Progenitor cell of endocrine pancreas (in vitro differentiated cells): ENCODE data around the gene INHA. TPM values are rescaled to one million over a fixed set of nuclear protein-coding genes. Genes with fewer than 3 reads are reported as not detected.

Source experiments
- DNase-seq: peaks from one replicate; pipeline ENCODE4 v3.0.0; 2021; ENCODE audit warnings: low spot score; ENCODE audit not compliant: unreplicated experiment
- H3K27ac Mint-ChIP-seq: 2 replicates; pipeline ENCODE4 v1.8.0; 2021; ENCODE audit warnings: mild to moderate bottlenecking, moderate library complexity, mixed read lengths
- H3K27me3 Mint-ChIP-seq: 2 replicates; pipeline ENCODE4 v1.8.0; 2021; ENCODE audit warnings: mixed read lengths
- H3K36me3 Mint-ChIP-seq: 2 replicates; pipeline ENCODE4 v1.8.0; 2022; ENCODE audit warnings: mixed read lengths; ENCODE audit not compliant: insufficient read depth
- H3K4me1 Mint-ChIP-seq: 2 replicates; pipeline ENCODE4 v1.8.0; 2021; ENCODE audit warnings: low read depth, mixed read lengths
- H3K4me3 Mint-ChIP-seq: 2 replicates; pipeline ENCODE4 v1.8.0; 2021; ENCODE audit warnings: low read depth, mild to moderate bottlenecking, moderate library complexity, mixed read lengths
- H3K9me3 Mint-ChIP-seq: 2 replicates; pipeline ENCODE4 v1.8.0; 2021; ENCODE audit warnings: low read depth, mixed read lengths
- CTCF ChIP-seq: fragments of 200-600 bp; sonication (generic); IDR thresholded peaks from one replicate; pipeline ENCODE4 v1.5.0; 2021; ENCODE audit warnings: antibody characterized with exemption, mild to moderate bottlenecking; ENCODE audit not compliant: unreplicated experiment
- total RNA-seq: library from RNA; stranded (reverse); gene quantifications from 2 replicates; pipeline ENCODE4 v1.2.1, GENCODE V29; 2021

Gene INHA
- total RNA-seq, 1 donor from 2014 or later, result 1.7 TPM

GRCh38 chr2:219533930-219534661, 38.0 kb upstream of the INHA start:
- Mint-ChIP-seq H3K27ac (no peak overlapping the region), H3K36me3 (peaks cover 3% of the 10 kb centered on the region), H3K27me3 (peaks cover 42% of the 10 kb centered on the region), H3K9me3 (no peaks in the 10 kb centered on the region), H3K4me3 (no peak overlapping the region), H3K4me1 (peaks cover 3% of the 10 kb centered on the region)
- no peak for DNase-seq
- TF ChIP-seq CTCF, result no peak

GRCh38 chr2:219536425-219536824, 35.7 kb upstream of the INHA start:
- Mint-ChIP-seq H3K27ac (no peak overlapping the region), H3K27me3 (peaks cover 20% of the 10 kb centered on the region), H3K4me3 (no peak overlapping the region), H3K4me1 (peaks cover 3% of the 10 kb centered on the region), H3K9me3 (no peaks in the 10 kb centered on the region), H3K36me3 (peaks cover 11% of the 10 kb centered on the region)
- no peak for DNase-seq
- no peak for TF ChIP-seq CTCF

DNA sequence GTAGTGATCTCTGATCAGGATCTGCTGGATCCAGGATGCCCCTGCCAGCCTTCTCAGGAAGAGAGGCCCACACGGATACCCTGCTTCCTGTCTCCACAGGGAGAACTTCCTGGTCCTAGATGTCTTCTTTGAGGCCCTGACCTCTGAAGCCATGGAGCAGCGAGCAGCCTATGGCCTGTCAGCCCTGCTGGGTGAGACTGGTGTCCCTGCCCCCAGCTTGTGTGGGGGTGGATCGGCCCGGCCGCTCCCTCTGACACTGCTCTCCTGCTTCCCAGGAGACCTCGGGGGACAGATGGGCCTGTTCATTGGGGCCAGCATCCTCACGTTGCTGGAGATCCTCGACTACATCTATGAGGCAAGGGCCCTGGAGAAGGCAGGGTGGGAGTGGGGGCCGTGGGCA, 35.1 kb upstream of the INHA start:
- H3K36me3 Mint-ChIP-seq, result peaks cover 11% of the 10 kb centered on the region
- peaks cover 3% of the 10 kb centered on the region for H3K4me1 Mint-ChIP-seq
- peaks cover 17% of the 10 kb centered on the region for H3K27me3 Mint-ChIP-seq
- no peak for TF ChIP-seq CTCF
- no peak for DNase-seq
- no peaks in the 10 kb centered on the region for H3K9me3 Mint-ChIP-seq
- no peak overlapping the region for H3K4me3 Mint-ChIP-seq
- H3K27ac Mint-ChIP-seq, result no peak overlapping the region

DNA sequence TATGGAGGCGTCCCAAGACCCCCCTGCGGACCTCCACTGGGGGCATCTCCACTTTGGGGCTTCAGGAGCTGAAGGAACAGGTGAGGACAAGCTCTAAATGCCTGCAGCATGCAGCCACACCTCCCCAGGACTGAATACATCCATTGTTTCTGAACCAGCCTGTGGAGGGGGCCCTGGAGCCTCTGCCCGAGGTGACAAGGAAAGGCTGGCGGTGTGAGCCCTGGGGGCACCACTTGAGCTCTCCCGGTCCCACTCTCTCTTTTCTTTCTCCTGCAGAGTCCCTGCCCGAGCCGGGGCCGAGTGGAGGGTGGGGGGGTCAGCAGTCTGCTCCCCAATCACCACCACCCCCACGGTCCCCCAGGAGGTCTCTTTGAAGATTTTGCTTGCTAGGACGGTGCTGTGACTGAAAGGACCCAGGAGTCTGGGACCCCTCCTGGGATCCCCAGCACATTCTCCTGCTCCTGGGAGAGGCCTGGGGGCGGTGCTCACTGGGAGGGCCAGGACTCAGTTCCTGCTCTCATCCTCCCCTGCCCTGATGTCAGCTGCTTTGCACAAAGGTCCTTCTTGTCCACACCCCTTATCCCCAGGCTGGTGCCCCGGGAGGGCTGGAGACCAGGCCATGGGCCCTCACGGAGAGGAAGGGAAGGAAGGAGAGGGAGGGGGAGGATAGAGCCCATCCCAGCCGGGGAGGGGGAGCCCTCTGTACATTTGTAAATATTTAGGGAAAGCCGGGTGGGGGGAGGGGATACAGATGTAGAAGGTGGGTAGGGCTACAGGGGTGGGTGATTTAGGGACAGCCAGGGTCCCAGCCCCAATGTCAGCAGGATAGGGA, 34.2 kb upstream of the INHA start:
- no peaks in the 10 kb centered on the region for H3K9me3 Mint-ChIP-seq
- H3K27me3 Mint-ChIP-seq, result peaks cover 12% of the 10 kb centered on the region
- DNase-seq, result no peak
- peaks cover 11% of the 10 kb centered on the region for H3K4me1 Mint-ChIP-seq
- no peak overlapping the region for H3K27ac Mint-ChIP-seq
- peaks cover 11% of the 10 kb centered on the region for H3K36me3 Mint-ChIP-seq
- no peak overlapping the region for H3K4me3 Mint-ChIP-seq
- no peak for TF ChIP-seq CTCF

GRCh38 chr2:219538504-219538951, 33.6 kb upstream of the INHA start:
- Mint-ChIP-seq H3K4me3 (no peak overlapping the region), H3K27me3 (peaks cover 5% of the 10 kb centered on the region), H3K9me3 (no peaks in the 10 kb centered on the region), H3K36me3 (peaks cover 11% of the 10 kb centered on the region), H3K27ac (no peak overlapping the region), H3K4me1 (peaks cover 11% of the 10 kb centered on the region)
- no peak for TF ChIP-seq CTCF
- DNase-seq, result no peak
